Left lobe of liver (tissue), 2 donors: ENCODE measurements around the gene DISC1. TPM values are rescaled to one million over a fixed set of nuclear protein-coding genes. Genes with fewer than 3 reads are reported as not detected.
"Not testable (repeated sequence)": the region's sequence is repeated elsewhere in the genome, so short reads cannot be mapped to it uniquely, and the experiment has no call there.

Source experiments
- ATAC-seq: fragments of 200-7000 bp; cut with Tn5 transposase; one replicate; pipeline ENCODE4 v1.9.1; 2020; ENCODE audit warnings: mild to moderate bottlenecking, moderate library complexity
- DNase-seq: peaks from one replicate; pipeline ENCODE4 v3.0.0-alpha.2; 2020; ENCODE audit warnings: low spot score
- total RNA-seq: library from RNA; stranded (reverse); gene quantifications from one replicate; pipeline ENCODE4 v1.2.1, GENCODE V29; 2021
- donor health status: DM: no; HTN: no; CAD: no; lungs with moderate emphysema.
- donor health status: DM: no; HTN: yes; CAD: no.

The DISC1 gene
- total RNA-seq, 1 donor from 2014 or later: 1.8 TPM

DNA sequence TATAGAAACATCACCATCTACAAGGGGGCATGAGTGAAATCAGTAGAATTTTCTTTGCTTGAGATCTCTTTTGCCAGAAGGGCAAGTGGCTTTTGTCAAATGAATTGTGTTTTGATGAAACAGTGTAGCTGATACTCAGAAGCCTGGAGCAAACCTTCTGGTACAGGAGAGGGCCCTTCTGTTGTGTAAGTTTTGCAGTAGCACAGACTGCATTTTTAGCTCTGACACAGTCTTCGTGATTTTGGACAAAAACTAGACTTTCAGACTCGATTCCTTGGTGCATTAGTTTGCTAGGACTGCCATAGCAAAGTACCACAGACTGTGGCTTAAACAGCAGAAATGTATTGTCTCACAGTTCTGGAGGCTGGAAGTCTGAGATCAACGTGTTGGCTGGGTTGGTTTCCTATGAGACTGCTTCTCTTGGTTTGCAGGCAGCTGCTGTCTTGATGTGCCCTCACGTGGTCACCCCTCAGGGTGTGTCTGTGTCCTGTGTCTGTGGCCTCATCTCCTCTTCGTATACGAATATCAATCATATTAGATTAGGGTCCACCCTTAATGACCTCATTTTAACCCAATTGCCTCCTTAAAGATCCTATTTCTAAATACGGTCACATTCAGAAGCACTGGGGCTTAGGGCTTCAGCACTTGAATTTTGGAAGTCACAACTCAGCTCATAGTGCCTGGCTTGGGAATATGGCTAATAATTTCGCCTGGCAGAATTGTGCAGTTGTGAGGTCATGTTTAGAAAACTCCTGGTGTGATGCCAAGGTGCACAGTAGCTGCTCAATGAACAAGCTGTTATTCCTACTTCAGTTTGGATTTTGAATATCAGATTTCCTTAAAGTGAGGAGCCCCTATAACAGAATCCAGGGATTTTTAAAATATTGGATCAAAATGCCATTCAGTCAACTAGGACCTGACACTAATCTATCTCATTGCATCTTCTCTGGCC, 21.2 kb upstream of the DISC1 start:
- ATAC-seq (no peak), DNase-seq (no peak)

DNA sequence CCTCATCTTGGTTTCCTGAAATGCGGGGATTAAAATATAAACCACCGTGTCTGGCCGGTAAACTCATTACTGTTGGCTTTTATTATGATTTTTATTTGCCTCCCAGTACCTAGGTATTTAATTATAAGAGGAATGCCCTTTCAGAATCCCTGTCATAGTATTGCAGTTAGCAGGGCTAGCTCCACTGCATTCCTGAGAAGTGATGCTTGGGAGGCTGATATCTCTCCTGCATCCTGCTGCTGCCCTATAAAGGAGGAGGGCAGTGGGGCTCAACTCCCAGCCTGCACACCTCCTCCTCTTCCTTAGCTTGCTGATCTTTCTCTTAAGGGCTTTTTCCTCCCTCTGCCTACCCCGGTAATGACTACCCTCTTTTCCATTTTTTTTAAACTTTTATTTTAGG, 19.9 kb upstream of the DISC1 start:
- no peak for ATAC-seq
- DNase-seq: no peak

DNA sequence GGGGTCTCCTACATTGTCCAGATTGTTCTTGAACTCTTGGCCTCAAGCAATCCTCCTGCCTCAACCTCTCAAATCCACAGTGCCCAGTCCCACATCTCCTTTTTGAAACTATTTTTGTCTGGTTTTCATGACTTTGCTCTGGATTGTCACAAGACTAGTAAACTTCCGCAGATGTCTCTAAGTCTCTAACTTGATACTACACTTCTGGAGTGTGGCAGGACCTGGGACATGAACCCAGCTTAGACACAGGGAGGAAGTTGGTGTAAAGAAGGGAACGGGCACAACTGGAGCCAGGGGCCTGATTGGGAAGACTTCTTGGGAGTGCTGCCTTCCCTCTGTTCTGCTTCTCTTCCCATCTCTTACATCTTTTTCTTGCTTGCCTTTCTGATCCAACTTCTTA, 16.2 kb upstream of the DISC1 start:
- ATAC-seq (no peak), DNase-seq (no peak)

DNA sequence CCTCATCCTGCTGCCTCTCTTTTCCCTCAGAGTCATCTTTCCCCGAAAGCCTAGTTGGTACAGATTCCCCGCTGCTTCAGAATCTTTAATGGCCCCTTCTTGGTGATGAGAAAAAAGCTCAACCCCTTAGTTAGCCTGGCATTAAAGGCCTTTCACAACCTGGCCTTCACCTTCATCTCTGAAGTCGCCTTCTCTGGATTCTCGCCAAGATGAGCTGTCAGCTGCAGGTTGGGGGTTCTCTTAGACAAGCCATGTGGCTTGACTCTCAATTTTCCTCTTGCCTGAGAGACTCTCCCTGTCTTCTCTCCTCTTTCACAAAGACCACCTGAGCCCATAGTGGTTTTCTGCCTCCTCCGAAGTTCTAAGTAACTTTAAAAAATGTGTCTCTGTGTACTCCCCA, 15.5 kb upstream of the DISC1 start:
- ATAC-seq (no peak), DNase-seq (no peak)

DNA sequence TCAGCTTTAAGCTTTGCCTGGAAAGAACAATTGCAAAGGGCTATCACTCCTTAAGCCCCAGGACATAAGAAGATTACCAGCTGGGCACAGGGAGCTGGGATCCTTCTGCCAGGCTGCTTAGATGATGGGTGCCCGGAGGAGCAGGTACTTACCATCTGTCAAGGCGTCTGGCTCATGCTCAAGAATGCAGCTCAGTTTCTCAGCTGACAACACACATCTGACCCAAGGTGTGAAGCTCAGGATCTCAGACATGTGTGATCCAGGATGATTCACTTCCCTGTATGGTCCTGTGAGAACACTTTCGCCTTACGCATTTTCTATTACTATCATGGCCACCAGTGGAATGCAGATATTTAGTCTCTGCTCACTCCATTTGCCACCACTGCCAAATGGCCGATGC, 14.7 kb upstream of the DISC1 start:
- DNase-seq (no peak), ATAC-seq (no peak)

DNA sequence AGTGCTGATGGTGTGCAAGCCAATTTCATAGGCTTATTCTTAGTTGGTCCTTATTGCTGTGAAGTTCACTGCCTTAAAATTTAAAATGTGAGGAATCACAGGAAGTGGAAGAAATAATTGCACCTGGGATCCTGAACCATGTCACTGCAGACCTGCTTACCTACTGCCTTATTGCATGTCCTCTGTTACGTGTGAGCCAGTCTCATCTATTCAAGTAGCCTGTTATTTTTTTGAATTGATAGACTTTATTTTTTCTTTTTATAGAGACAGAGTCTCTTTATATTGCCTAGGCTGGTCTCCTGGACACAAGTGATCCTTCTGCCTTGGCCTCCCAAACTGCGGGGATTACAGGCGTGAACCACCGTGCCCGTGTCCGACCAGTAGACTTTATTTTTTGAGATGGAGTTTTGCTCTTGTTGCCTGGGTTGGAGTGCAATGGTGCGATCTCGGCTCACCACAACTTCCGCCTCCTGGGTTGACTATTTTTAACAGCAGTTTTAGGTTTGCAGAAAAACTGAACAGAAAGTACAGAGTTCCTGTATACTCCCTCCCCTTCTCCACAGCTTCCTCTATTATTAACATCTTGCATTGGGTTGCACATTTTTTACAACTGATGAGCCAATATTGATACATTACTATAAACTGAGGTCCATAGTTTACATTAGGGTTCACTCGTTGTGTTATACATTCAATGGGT, 14.0 kb upstream of the DISC1 start:
- DNase-seq (no peak), ATAC-seq (peak; percentile 39)

DNA sequence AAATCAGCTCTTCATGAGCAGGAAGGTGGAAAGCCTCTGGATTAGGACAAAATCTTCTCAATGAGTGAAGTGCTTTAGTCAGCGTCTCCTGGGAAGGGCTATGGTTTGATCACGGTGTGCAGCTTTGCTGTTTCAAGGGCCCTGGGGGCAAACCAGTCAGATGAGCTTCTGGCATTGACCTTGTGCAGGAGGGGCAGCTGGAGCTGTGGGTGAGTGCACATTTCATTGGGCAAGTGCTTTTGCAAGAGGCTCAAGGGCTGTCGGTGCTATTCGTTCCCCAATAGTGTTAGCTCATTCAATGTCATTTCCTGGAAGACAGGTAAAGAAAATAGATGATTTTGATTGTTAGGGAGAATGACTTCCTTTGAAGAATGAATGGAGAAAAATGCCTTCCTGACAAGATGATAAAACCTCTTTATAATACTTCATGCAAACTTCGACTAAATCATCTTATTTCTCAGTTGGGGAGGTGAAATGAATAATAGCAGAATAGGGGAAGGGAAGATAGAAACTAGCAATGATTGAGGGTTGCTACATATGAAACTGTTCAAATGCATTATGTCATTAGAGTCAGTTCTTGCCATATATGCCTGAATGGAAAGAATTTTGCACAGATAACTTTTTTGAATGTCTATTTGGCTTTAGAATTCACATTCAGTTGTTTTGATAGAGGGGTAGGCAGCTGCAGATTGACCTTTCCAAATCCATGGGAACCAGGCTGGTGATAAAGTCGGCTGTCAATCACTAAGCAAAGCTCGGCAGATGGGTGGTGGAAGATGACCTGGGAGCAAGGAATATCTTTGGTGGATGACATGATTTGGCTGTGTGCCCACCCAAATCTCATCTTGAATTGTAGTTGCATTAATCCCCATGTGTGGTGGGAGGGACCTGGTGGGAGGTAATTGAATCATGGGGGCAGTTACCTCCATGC, 12.9 kb upstream of the DISC1 start:
- ATAC-seq (no peak), DNase-seq (no peak)

DNA sequence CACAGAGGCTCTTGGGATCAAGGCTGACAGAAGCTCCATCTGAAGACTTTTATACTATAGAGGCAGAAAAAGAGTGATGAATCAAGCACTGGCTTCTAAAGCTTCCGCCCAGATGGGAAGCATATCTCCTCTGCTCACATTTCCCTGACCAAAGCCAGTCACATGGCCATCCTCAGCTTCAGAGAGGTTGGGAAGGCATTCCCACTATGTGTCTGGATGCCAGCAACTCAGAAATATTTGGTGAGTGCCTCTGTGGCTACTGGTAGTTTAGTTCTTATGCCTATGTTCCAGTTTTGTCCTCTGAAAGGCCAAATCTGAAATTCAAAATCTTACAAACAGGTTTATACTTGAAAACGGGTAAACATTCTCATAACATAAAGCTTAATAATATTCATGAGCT, 9.9 kb upstream of the DISC1 start:
- DNase-seq: no peak
- no peak for ATAC-seq

DNA sequence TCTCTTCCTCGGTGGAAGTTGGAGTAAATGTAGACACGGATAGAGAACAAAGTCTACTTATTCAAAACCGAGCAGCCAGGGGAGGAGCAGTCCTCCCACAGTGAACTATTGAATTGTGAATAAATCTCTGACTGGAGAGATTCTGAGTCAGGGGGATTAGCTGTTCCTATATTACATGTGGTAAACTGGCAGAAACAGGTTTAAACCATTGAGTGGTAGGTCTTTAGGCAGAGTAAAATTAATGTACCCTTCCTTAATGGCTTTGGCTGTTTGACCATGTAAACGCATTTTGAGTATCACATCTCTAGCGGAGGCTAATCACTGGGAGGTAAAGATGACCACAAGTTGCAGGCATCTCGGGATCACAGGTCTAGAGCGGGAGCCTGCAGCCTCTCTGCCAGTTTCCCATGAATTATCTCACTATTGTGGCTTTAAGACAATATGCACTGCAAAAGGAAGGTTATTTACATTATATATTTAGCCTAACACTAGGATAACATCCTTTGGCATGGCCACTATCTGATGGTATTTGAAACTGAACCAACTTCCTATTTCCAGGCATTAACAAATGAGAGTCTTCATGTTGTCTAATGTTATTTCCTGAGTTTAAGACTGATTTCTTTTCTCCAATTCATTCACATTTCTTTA, 7.9 kb upstream of the DISC1 start:
- ATAC-seq: no peak
- DNase-seq: no peak

DNA sequence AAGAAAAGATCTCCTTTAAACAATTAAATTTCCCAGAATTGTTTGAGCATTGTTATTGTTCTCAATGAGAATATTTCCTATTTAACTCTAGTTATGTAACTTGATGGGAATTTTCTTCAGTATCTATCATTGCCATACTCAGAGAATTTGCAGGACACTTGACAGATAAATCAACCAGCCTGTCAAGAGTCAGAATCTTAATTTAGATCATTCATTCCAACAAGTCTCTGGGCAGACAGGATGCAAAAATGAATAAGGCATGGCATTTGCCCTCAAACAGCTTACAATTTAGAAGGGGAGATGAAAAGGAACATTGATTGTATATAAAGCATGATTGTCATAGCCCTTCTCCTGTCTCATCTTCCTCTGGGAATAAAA, 7.3 kb upstream of the DISC1 start:
- no peak for DNase-seq
- no peak for ATAC-seq

DNA sequence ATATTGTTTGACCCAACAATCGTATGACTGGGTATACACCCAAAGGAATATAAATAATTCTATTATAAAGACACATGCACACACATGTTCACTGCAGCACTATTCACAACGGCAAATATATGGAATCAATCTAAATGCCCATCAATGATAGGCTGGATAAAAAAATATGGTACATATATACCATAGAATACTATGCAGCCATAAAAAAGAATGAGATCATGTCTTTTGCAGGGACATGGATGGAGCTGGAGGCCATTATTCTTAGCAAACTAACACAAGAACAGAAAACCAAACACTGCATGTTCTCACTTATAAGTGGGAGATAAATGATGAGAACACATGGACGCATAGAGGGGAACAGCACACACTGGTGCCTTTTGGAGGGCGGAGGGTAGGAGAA, 1.5 kb upstream of the DISC1 start:
- ATAC-seq, DNase-seq: not testable (repeated sequence)

DNA sequence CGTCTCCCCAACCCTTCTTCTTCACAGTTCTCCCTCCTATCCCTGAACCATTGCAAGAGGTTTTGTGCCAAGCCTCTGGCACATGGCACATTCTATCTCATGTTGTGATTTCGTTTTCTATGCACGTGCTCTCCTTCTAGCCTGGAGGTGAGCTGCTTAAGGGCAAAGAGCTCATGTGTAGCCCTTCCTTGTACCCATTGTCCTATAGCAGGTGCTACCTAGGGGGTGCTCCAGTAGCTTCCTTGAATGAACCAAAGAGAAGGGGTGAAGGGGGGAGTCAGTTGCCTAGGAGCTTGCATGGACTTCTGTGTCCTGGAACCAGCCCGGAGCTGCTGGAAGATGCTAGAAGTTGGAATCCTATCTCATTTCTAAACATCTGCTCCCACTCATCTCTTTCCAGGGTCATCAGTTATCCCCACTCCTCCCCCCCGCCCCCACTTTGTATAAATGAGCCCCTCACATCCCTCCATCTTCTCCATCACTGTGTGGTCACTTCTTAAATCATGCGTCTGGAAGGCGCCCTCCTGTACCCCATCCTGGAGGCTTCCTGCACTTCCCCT, 535 bp upstream of the DISC1 start:
- DNase-seq (no peak), ATAC-seq (peak; percentile 8)

DNA sequence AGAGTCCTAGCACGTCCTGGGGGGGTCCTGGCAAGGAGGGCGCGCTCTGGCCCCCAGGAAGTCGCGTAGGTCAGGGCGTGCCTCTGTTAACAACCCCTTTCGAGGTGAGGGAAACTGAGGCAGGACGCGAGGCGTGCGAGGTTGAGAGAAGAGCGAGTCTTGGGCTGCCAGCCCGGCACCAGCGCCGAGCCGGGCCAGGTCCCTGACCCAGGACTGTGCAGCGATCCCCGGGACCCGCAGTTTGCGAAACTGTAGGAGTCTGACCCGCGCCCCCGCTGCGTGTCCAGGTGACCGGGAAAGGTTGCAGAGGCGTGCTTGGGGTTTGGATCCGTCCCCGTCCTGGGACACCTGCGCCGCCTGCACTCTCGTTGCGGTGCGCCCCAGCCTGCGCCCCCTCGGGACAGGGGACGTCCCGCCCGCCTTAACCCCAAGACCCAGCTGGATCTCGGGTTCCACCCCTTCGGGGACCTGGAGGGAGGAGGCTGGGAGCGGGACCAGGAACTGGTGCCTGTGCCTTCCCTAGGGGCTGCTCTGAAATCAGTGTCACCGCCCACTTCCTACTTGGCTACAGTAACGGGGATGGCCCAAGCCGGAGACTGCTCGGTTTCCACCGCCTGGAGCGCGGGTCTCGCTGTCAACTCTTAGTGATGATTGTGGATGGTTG, 493 bp downstream of the DISC1 start:
- ATAC-seq (peak; percentile 72), DNase-seq (peak; percentile 56)

DNA sequence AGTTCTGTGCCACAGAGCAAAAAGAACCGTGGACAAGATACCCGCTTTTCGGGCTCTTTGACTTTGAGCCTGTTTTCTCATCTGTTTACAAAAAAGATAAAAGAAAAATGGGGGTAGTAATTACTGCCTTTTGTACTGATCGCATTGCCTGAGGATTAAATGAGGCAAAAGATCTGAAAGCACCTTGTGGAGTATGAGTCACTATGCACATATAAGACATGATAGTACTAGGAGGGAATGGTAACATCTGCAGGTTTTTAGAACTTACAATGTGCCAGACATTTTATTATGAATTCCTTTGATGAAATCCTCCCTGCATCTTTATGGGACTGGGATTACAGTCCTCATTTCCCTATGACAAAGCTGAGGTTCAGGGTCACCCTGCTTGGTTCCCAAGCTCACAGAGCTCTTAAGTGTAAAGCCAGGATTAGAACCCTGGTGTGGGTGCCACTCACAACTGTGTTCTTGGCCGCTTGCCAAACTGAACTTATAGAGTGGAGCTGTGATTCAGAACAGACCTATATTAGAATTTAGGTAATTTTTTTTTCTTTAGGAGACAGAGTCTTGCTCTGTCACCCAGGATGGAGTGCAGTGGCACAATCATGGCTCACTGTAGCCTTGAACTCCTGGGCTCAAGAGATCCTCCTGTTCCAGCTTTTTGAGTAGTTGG, 1.8 kb downstream of the DISC1 start:
- ATAC-seq: no peak
- DNase-seq: no peak

DNA sequence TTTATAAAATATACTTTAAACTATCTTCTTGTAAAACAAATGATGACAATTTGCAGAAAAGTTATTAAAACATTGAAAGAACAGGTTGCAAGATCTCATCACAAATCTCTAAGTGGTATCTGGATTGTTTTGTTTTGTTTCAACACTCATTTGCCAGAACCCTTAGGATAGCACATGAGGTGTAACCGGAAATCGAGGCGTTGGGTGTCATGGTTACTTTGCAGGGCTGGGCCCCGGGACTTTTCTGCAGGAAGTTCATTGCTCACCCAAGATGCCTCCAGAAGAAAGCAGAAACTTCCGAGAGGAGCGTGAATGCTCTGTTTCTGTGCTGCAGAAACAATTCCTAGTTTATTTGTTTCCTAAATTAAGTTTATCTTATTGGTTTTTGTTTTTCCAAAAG, 2.5 kb downstream of the DISC1 start:
- ATAC-seq (peak; percentile 23), DNase-seq (no peak)

DNA sequence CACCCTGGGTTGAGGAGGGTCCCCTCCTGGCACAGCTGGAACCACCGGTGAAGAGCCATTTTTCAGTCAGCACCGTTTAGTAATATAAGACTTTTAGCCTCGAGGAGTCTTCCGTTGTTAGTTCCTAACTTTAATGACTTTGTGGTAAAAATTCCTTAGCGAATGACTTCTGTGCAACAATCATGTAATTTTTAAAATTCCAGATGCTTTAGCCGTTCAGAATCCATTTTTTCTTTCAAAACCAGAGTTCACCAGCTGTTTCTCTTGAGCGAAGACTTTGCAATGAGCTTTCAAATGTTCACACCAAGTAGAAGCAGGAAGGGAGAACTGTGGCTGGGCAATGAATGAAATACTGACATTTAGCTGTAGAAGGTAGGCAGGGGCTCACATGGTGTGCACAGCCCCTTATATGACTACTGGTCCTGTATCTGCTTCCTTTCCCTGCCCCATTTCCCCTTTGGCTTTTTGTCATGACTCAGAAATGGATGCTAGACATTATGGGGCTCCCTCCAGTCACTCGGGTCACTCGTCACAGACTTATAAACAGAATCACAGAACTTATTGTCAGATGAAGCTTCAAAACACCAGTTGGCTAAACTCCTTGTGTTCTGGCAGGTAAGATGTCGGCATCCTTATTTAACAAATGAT, 4.1 kb downstream of the DISC1 start:
- ATAC-seq: no peak
- DNase-seq: no peak

DNA sequence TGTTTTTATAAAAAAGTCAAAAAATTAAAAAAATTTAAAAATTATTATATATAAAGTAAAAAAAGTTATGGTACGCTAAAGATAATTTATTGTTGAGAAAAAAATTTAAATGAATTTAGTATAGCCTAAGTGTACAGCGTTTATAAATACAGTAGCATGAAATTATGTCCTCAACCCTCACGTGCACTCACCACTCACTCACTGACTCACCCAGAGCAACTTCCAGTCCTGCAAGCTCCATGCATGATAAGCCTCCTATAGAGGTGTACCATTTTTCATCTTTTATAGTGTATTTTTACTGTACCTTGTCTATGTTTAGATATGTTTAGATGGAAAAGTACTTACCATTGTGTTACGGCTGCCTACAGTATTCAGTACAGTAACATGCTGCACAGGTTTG, 5.1 kb downstream of the DISC1 start:
- no peak for ATAC-seq
- DNase-seq: no peak

DNA sequence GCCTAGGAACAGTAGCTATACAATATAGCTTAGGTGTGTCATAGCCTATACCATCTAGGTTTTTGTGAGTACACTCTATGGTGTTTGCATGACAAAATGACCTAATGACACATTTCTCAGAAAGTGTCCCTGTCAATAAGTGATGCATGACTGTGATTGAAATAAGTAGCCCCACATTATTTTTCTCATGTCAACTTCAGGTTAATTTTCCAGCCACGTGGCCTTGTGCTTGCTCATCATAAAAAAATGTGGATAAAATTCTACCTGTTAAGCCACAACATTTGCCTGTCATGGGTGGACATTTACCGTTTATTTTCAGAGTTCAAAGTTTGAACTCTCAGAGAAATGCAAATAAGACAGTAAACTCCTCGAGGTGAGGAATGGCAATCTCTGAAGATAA, 5.5 kb downstream of the DISC1 start:
- no peak for ATAC-seq
- no peak for DNase-seq
